ENCODE measurements around the gene ZFYVE27.

Gene ZFYVE27

GRCh38 chr10:97771055-97771891 is 34.3 kb downstream of the ZFYVE27 start:
- no peak for DNase-seq (ENCODE audit: low read depth in 1 of 2, low spot score in 1 of 2)
- in situ Hi-C loops (cut with HindIII; ENCODE audit: low pct_unique_long_range_greater_than_20kb, low sequenced_read_pairs): no loop called here
- TF ChIP-seq JUND (IDR thresholded peaks at IDR 0.05; ENCODE audit: low read depth): no peak

- in situ Hi-C loops (cut with HindIII; ENCODE audit: low pct_unique_long_range_greater_than_20kb, low sequenced_read_pairs): no loop called here
- TF ChIP-seq JUND (IDR thresholded peaks at IDR 0.05; ENCODE audit: low read depth): no peak
- no peak for DNase-seq (ENCODE audit: low read depth in 1 of 2, low spot score in 1 of 2)
These were observed 35.2 kb downstream of the ZFYVE27 start, which contains the start of gene SFRP5 for GRCh38 chr10:97771913-97772823. TSS of gene SFRP5 (minus strand) at chr10:97771999. CDS start at chr10:97771833, 166 bp downstream.

- TF ChIP-seq JUND (IDR thresholded peaks at IDR 0.05; ENCODE audit: low read depth): no peak
- no peak for DNase-seq (ENCODE audit: low read depth in 1 of 2, low spot score in 1 of 2)
- in situ Hi-C loops (cut with HindIII; ENCODE audit: low pct_unique_long_range_greater_than_20kb, low sequenced_read_pairs): no loop called here
These were observed 36.2 kb downstream of the ZFYVE27 start for GRCh38 chr10:97773096-97773495.

GRCh38 chr10:97774811-97775294 is 37.9 kb downstream of the ZFYVE27 start:
- in situ Hi-C loops (cut with HindIII; ENCODE audit: low pct_unique_long_range_greater_than_20kb, low sequenced_read_pairs): no loop called here
- TF ChIP-seq JUND (IDR thresholded peaks at IDR 0.05; ENCODE audit: low read depth): no peak
- DNase-seq (ENCODE audit: low read depth in 1 of 2, low spot score in 1 of 2): no peak

- no peak for DNase-seq (ENCODE audit: low read depth in 1 of 2, low spot score in 1 of 2)
- in situ Hi-C loops (cut with HindIII; ENCODE audit: low pct_unique_long_range_greater_than_20kb, low sequenced_read_pairs): no loop called here
- TF ChIP-seq JUND (IDR thresholded peaks at IDR 0.05; ENCODE audit: low read depth): no peak
These were observed 40.2 kb downstream of the ZFYVE27 start for GRCh38 chr10:97777143-97777542.

- no peak for TF ChIP-seq JUND (IDR thresholded peaks at IDR 0.05; ENCODE audit: low read depth)
- in situ Hi-C loops (cut with HindIII; ENCODE audit: low pct_unique_long_range_greater_than_20kb, low sequenced_read_pairs): no loop called here
- DNase-seq (ENCODE audit: low read depth in 1 of 2, low spot score in 1 of 2): no peak
These were observed 41.7 kb downstream of the ZFYVE27 start for GRCh38 chr10:97778452-97779302.

GRCh38 chr10:97779492-97779891 is 42.6 kb downstream of the ZFYVE27 start:
- DNase-seq (ENCODE audit: low read depth in 1 of 2, low spot score in 1 of 2): no peak
- in situ Hi-C loops (cut with HindIII; ENCODE audit: low pct_unique_long_range_greater_than_20kb, low sequenced_read_pairs): no loop called here
- no peak for TF ChIP-seq JUND (IDR thresholded peaks at IDR 0.05; ENCODE audit: low read depth)

GRCh38 chr10:97779975-97780374 is 43.0 kb downstream of the ZFYVE27 start:
- no peak for TF ChIP-seq JUND (IDR thresholded peaks at IDR 0.05; ENCODE audit: low read depth)
- no peak for DNase-seq (ENCODE audit: low read depth in 1 of 2, low spot score in 1 of 2)
- in situ Hi-C loops (cut with HindIII; ENCODE audit: low pct_unique_long_range_greater_than_20kb, low sequenced_read_pairs): no loop called here

GRCh38 chr10:97780841-97781617 is 44.1 kb downstream of the ZFYVE27 start:
- in situ Hi-C loops (cut with HindIII; ENCODE audit: low pct_unique_long_range_greater_than_20kb, low sequenced_read_pairs): no loop called here
- DNase-seq (ENCODE audit: low read depth in 1 of 2, low spot score in 1 of 2): no peak

GRCh38 chr10:97781618-97782331 is 44.8 kb downstream of the ZFYVE27 start:
- no peak for TF ChIP-seq JUND (IDR thresholded peaks at IDR 0.05; ENCODE audit: low read depth)
- in situ Hi-C loops (cut with HindIII; ENCODE audit: low pct_unique_long_range_greater_than_20kb, low sequenced_read_pairs): no loop called here
- no peak for DNase-seq (ENCODE audit: low read depth in 1 of 2, low spot score in 1 of 2)

More at GRCh38 chr10:97780841-97781617, 44.1 kb downstream of the ZFYVE27 start:
- TF ChIP-seq JUND (IDR thresholded peaks at IDR 0.05; ENCODE audit: low read depth): no peak

Measured in T47D (cell line).